Neural progenitor cell (in vitro differentiated cells): ENCODE data around the gene PTPRC. TPM values are rescaled to one million over a fixed set of nuclear protein-coding genes. Genes with fewer than 3 reads are reported as not detected.
A peak's percentile ranks its signal among the peaks of the same experiment; 100 is the strongest.

Experiments
- DNase-seq: peaks from one replicate; pipeline ENCODE4 v3.0.0-alpha.2; 2016; ENCODE audit warnings: low spot score
- H2AFZ ChIP-seq: fragments of 200-600 bp; sonication (generic); replicated peaks from 2 replicates; pipeline ENCODE4 v1.6.1; 2016; ENCODE audit warnings: antibody characterized with exemption
- H3F3A ChIP-seq: fragments of 200-600 bp; sonication (generic); 2 replicates; pipeline ENCODE4 v1.6.1; 2016; ENCODE audit warnings: antibody characterized with exemption, low read depth
- H3K27ac ChIP-seq: fragments of 200-600 bp; sonication (generic); 2 replicates; pipeline ENCODE4 v1.5.1; 2016; ENCODE audit warnings: mild to moderate bottlenecking
- H3K27me3 ChIP-seq: fragments of 200-600 bp; sonication (generic); 2 replicates; pipeline ENCODE4 v1.6.1; 2016; ENCODE audit warnings: mild to moderate bottlenecking, moderate library complexity
- H3K36me3 ChIP-seq: fragments of 200-600 bp; sonication (generic); 2 replicates; pipeline ENCODE4 v1.5.1; 2016
- H3K4me1 ChIP-seq: fragments of 200-600 bp; sonication (generic); 2 replicates; pipeline ENCODE4 v1.6.1; 2016; ENCODE audit warnings: mixed run types
- H3K4me2 ChIP-seq: fragments of 200-600 bp; sonication (generic); 2 replicates; pipeline ENCODE4 v1.6.1; 2016
- H3K4me3 ChIP-seq: fragments of 200-600 bp; sonication (generic); 2 replicates; pipeline ENCODE4 v1.5.1; 2016
- H3K79me2 ChIP-seq: fragments of 200-600 bp; sonication (generic); 2 replicates; pipeline ENCODE4 v1.6.1; 2016; ENCODE audit warnings: low read depth
- H3K9ac ChIP-seq: fragments of 200-600 bp; sonication (generic); 2 replicates; pipeline ENCODE4 v1.6.1; 2016
- H3K9me3 ChIP-seq: fragments of 200-600 bp; sonication (generic); 2 replicates; pipeline ENCODE4 v1.5.1; 2016; ENCODE audit warnings: low read depth
- H4K20me1 ChIP-seq: fragments of 200-600 bp; sonication (generic); 2 replicates; pipeline ENCODE4 v1.6.1; 2016; ENCODE audit warnings: low read depth
- H3K27ac Mint-ChIP-seq: 3 replicates; pipeline ENCODE4 v1.8.0; 2021; ENCODE audit warnings: mixed read lengths
- H3K27me3 Mint-ChIP-seq: 2 replicates; pipeline ENCODE4 v1.8.0; 2022; ENCODE audit warnings: low read depth, mild to moderate bottlenecking, inconsistent platforms, moderate library complexity, mixed read lengths; ENCODE audit not compliant: insufficient read depth
- H3K36me3 Mint-ChIP-seq: 3 replicates; pipeline ENCODE4 v1.8.0; 2021; ENCODE audit warnings: mixed read lengths
- H3K4me1 Mint-ChIP-seq: 3 replicates; pipeline ENCODE4 v1.8.0; 2021; ENCODE audit warnings: mixed read lengths
- H3K4me3 Mint-ChIP-seq: 3 replicates; pipeline ENCODE4 v1.8.0; 2021; ENCODE audit warnings: mild to moderate bottlenecking, moderate library complexity, mixed read lengths
- H3K9me3 Mint-ChIP-seq: 3 replicates; pipeline ENCODE4 v1.8.0; 2020; ENCODE audit warnings: mixed read lengths
- CTCF ChIP-seq: fragments of 200-600 bp; sonication (generic); IDR thresholded peaks from 2 replicates; pipeline ENCODE4 v1.5.1; 2017; ENCODE audit warnings: antibody characterized with exemption, mild to moderate bottlenecking
- EZH2 ChIP-seq: fragments of 200-600 bp; sonication (generic); IDR thresholded peaks from 2 replicates; pipeline ENCODE4 v1.6.1; 2017; ENCODE audit warnings: antibody characterized with exemption, mild to moderate bottlenecking, moderate library complexity
- EZH2phosphoT487 ChIP-seq: fragments of 200-600 bp; sonication (generic); IDR thresholded peaks from 2 replicates; pipeline ENCODE4 v1.6.1; 2017; ENCODE audit warnings: antibody characterized with exemption
- total RNA-seq: library from RNA; depleted of rRNA; stranded (reverse); fragments of >200 nt; gene quantifications from 2 replicates; pipeline ENCODE4 v1.2.3, GENCODE V29; 2015; ENCODE audit warnings: low replicate concordance

PTPRC gene
- total RNA-seq, 1 donor from 2014 or later: not detected

- TF ChIP-seq CTCF: no peak
- TF ChIP-seq EZH2: no peak
- TF ChIP-seq EZH2phosphoT487: no peak
- Histone ChIP-seq H3K9me3 (no peaks in the 10 kb centered on the region), H3K4me3 (no peak overlapping the region), H3K9ac (no peak overlapping the region), H3K4me1 (no peaks in the 10 kb centered on the region), H3K4me2 (no peak overlapping the region), H3K36me3 (no peaks in the 10 kb centered on the region), H3F3A (no peaks in the 10 kb centered on the region), H4K20me1 (no peaks in the 10 kb centered on the region), H3K27ac (no peak overlapping the region), H3K27me3 (no peaks in the 10 kb centered on the region), H3K79me2 (no peaks in the 10 kb centered on the region), H2AFZ (no peak overlapping the region)
- no peaks in the 10 kb centered on the region for H3K9me3 Mint-ChIP-seq
- peaks cover 14% of the 10 kb centered on the region for H3K4me1 Mint-ChIP-seq
- H3K27me3 Mint-ChIP-seq: no peaks in the 10 kb centered on the region
- no peaks in the 10 kb centered on the region for H3K36me3 Mint-ChIP-seq
- H3K4me3 Mint-ChIP-seq: no peak overlapping the region
- peak overlapping the region; percentile 53 for H3K27ac Mint-ChIP-seq
- DNase-seq: no peak
These were observed 136.8 kb downstream of the PTPRC start for GRCh38 chr1:198775606-198776005.

- H4K20me1 ChIP-seq: no peaks in the 10 kb centered on the region
- Mint-ChIP-seq H3K36me3 (no peaks in the 10 kb centered on the region), H3K4me3 (no peak overlapping the region), H3K27me3 (no peaks in the 10 kb centered on the region), H3K4me1 (peaks cover 13% of the 10 kb centered on the region), H3K9me3 (no peaks in the 10 kb centered on the region), H3K27ac (no peak overlapping the region)
- no peak for DNase-seq
- no peaks in the 10 kb centered on the region for H3K79me2 ChIP-seq
- H3F3A ChIP-seq: no peaks in the 10 kb centered on the region
- no peak overlapping the region for H2AFZ ChIP-seq
- H3K4me3 ChIP-seq: no peak overlapping the region
- H3K36me3 ChIP-seq: no peaks in the 10 kb centered on the region
- H3K4me1 ChIP-seq: no peaks in the 10 kb centered on the region
- no peak overlapping the region for H3K27ac ChIP-seq
- no peaks in the 10 kb centered on the region for H3K27me3 ChIP-seq
- H3K9me3 ChIP-seq: no peaks in the 10 kb centered on the region
- no peak overlapping the region for H3K4me2 ChIP-seq
- TF ChIP-seq EZH2: no peak
- TF ChIP-seq CTCF: no peak
- H3K9ac ChIP-seq: no peak overlapping the region
These were observed 137.8 kb downstream of the PTPRC start for GRCh38 chr1:198776602-198777029.

- H3K4me3 Mint-ChIP-seq: no peak overlapping the region
- H3K27ac ChIP-seq: no peak overlapping the region
- TF ChIP-seq CTCF (no peak), EZH2 (no peak)
These were observed 139.2 kb downstream of the PTPRC start for GRCh38 chr1:198778049-198778448.

More at GRCh38 chr1:198778049-198778448, 139.2 kb downstream of the PTPRC start:
- Mint-ChIP-seq H3K27me3 (no peaks in the 10 kb centered on the region), H3K9me3 (peaks cover 2% of the 10 kb centered on the region), H3K27ac (no peak overlapping the region), H3K36me3 (no peaks in the 10 kb centered on the region), H3K4me1 (peaks cover 7% of the 10 kb centered on the region)
- Histone ChIP-seq H3K4me2 (no peak overlapping the region), H3K36me3 (no peaks in the 10 kb centered on the region), H4K20me1 (no peaks in the 10 kb centered on the region), H3K79me2 (no peaks in the 10 kb centered on the region), H3K4me1 (no peaks in the 10 kb centered on the region), H2AFZ (no peak overlapping the region), H3K9ac (no peak overlapping the region), H3F3A (no peaks in the 10 kb centered on the region), H3K9me3 (no peaks in the 10 kb centered on the region), H3K4me3 (no peak overlapping the region), H3K27me3 (no peaks in the 10 kb centered on the region)
- no peak for DNase-seq
